Measurements from ENCODE around the gene NDE1.
"Not testable (repeated sequence)": the region's sequence is repeated elsewhere in the genome, so short reads cannot be mapped to it uniquely, and the experiment has no call there.

The NDE1 gene

DNA sequence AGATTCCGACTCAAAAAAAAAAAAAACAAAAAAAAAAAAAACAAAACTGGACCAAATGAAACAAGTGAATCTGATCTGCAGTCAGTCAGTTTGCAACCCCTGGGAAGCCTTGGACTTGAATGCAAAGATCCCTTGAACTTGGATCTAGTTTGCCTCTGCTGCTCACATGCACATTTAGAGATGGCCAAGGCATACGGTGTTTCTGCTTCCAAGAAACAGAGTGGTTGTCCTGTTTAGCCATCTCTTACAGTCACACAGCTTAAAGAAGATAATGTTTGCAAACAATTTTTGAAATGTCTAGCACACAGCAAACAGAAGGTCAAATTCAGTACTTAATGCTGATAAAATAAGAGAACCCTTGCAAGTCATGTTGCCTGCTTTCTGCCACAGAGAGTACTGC lies 4.5 kb downstream of the NDE1 start:
- Histone ChIP-seq H3K27me3 (ENCODE audit: insufficient read depth, low read length) (no peaks in the 10 kb centered on the region), H3K4me1 (ENCODE audit: insufficient read depth, low read length, severe bottlenecking) (peaks cover 54% of the 10 kb centered on the region), H3K27ac (ENCODE audit: low read depth, low read length, poor library complexity, severe bottlenecking) (no peak overlapping the region), H3K79me2 (ENCODE audit: insufficient read depth, low read length) (peaks cover 74% of the 10 kb centered on the region), H2AFZ (ENCODE audit: low read length) (no peak overlapping the region), H3K9ac (ENCODE audit: low read length) (no peak overlapping the region), H4K20me1 (ENCODE audit: insufficient read depth, low read length) (no peaks in the 10 kb centered on the region), H3K4me3 (ENCODE audit: low read depth, low read length, poor library complexity, severe bottlenecking) (no peak overlapping the region), H3F3A (ENCODE audit: insufficient read depth, low read length) (no peaks in the 10 kb centered on the region), H3K4me2 (ENCODE audit: low read length) (no peak overlapping the region), H3K9me2 (ENCODE audit: low read depth, low read length) (no peaks in the 10 kb centered on the region), H3K9me3 (ENCODE audit: low read length) (no peaks in the 10 kb centered on the region), H3K36me3 (ENCODE audit: insufficient read depth, low read length) (peaks cover 32% of the 10 kb centered on the region)
- TF ChIP-seq EZH2 (IDR thresholded peaks at IDR 0.05; ENCODE audit: borderline replicate concordance, low read length), result no peak
- TF ChIP-seq, protein P1, sequence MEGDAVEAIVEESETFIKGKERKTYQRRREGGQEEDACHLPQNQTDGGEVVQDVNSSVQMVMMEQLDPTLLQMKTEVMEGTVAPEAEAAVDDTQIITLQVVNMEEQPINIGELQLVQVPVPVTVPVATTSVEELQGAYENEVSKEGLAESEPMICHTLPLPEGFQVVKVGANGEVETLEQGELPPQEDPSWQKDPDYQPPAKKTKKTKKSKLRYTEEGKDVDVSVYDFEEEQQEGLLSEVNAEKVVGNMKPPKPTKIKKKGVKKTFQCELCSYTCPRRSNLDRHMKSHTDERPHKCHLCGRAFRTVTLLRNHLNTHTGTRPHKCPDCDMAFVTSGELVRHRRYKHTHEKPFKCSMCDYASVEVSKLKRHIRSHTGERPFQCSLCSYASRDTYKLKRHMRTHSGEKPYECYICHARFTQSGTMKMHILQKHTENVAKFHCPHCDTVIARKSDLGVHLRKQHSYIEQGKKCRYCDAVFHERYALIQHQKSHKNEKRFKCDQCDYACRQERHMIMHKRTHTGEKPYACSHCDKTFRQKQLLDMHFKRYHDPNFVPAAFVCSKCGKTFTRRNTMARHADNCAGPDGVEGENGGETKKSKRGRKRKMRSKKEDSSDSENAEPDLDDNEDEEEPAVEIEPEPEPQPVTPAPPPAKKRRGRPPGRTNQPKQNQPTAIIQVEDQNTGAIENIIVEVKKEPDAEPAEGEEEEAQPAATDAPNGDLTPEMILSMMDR (IDR thresholded peaks at IDR 0.05; ENCODE audit: low read length), result no peak

DNA sequence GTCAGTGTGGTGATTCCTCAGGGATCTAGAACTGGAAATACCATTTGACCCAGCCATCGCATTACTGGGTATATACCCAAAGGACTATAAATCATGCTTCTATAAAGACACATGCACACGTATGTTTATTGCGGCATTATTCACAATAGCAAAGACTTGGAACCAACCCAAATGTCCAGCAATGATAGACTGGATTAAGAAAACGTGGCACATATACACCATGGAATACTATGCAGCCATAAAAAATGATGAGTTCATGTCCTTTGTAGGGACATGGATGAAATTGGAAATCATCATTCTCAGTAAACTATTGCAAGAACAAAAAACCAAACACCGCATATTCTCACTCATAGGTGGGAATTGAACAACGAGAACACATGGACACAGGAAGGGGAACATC lies 5.5 kb downstream of the NDE1 start:
- H3F3A ChIP-seq (ENCODE audit: insufficient read depth, low read length); H3K9me2 ChIP-seq (ENCODE audit: low read depth, low read length); H4K20me1 ChIP-seq (ENCODE audit: insufficient read depth, low read length); H3K4me3 ChIP-seq (ENCODE audit: low read depth, low read length, poor library complexity, severe bottlenecking); H3K27me3 ChIP-seq (ENCODE audit: insufficient read depth, low read length); H3K9ac ChIP-seq (ENCODE audit: low read length); H2AFZ ChIP-seq (ENCODE audit: low read length); H3K9me3 ChIP-seq (ENCODE audit: low read length); H3K4me2 ChIP-seq (ENCODE audit: low read length); H3K27ac ChIP-seq (ENCODE audit: low read depth, low read length, poor library complexity, severe bottlenecking): not testable (repeated sequence)
- Histone ChIP-seq H3K79me2 (ENCODE audit: insufficient read depth, low read length) (peaks cover 80% of the 10 kb centered on the region), H3K4me1 (ENCODE audit: insufficient read depth, low read length, severe bottlenecking) (peaks cover 51% of the 10 kb centered on the region), H3K36me3 (ENCODE audit: insufficient read depth, low read length) (peaks cover 40% of the 10 kb centered on the region)

DNA sequence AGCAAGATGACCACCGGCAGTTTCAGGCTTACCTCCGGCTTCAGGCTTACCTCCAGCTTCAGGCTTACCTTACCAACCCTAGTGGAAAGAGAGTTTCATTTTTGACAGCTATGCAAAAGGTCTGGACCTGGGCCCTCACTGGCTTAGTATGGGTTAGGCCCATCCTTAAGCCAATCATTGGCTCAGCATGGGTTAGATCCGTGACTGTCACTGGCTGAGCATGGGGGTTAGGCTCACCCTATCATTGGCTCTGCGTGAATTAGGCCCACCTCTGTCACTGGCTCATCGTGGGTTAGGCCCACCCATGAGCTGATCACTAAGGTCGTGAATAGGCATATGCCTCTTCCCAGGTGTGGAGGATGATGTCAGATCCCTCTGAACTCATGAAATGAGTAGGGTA lies 8.1 kb downstream of the NDE1 start:
- H3K4me1 ChIP-seq (ENCODE audit: insufficient read depth, low read length, severe bottlenecking), result peaks cover 31% of the 10 kb centered on the region
- TF ChIP-seq, protein P1 (IDR thresholded peaks at IDR 0.05; ENCODE audit: low read length), result no peak
- no peak for TF ChIP-seq EZH2 (IDR thresholded peaks at IDR 0.05; ENCODE audit: borderline replicate concordance, low read length)
- peak overlapping the region; percentile 77 for H3K27ac ChIP-seq (ENCODE audit: low read depth, low read length, poor library complexity, severe bottlenecking)
- no peak overlapping the region; the same call in 1 of the 2 replicates for H3K9ac ChIP-seq (ENCODE audit: low read length)
- H3K36me3 ChIP-seq (ENCODE audit: insufficient read depth, low read length), result peaks cover 46% of the 10 kb centered on the region
- H3K9me2 ChIP-seq (ENCODE audit: low read depth, low read length), result no peaks in the 10 kb centered on the region
- no peak overlapping the region for H3K4me3 ChIP-seq (ENCODE audit: low read depth, low read length, poor library complexity, severe bottlenecking)
- peak overlapping the region; percentile 22; the same call in 1 of the 2 replicates for H3K4me2 ChIP-seq (ENCODE audit: low read length)
- H3K27me3 ChIP-seq (ENCODE audit: insufficient read depth, low read length), result no peaks in the 10 kb centered on the region
- H3K79me2 ChIP-seq (ENCODE audit: insufficient read depth, low read length), result peaks cover 67% of the 10 kb centered on the region
- no peaks in the 10 kb centered on the region for H3F3A ChIP-seq (ENCODE audit: insufficient read depth, low read length)
- H3K9me3 ChIP-seq (ENCODE audit: low read length), result no peaks in the 10 kb centered on the region
- H4K20me1 ChIP-seq (ENCODE audit: insufficient read depth, low read length), result no peaks in the 10 kb centered on the region
- no peak overlapping the region for H2AFZ ChIP-seq (ENCODE audit: low read length)

GRCh38 chr16:15658556-15658955 lies 8.5 kb downstream of the NDE1 start:
- H4K20me1 ChIP-seq (ENCODE audit: insufficient read depth, low read length), result no peaks in the 10 kb centered on the region

More at GRCh38 chr16:15658556-15658955, 8.5 kb downstream of the NDE1 start:
- Histone ChIP-seq H3K27ac (ENCODE audit: low read depth, low read length, poor library complexity, severe bottlenecking) (peak overlapping the region; percentile 77), H3K36me3 (ENCODE audit: insufficient read depth, low read length) (peaks cover 46% of the 10 kb centered on the region), H3K4me1 (ENCODE audit: insufficient read depth, low read length, severe bottlenecking) (peaks cover 27% of the 10 kb centered on the region), H3K9ac (ENCODE audit: low read length) (no peak overlapping the region), H3K27me3 (ENCODE audit: insufficient read depth, low read length) (no peaks in the 10 kb centered on the region), H3K4me3 (ENCODE audit: low read depth, low read length, poor library complexity, severe bottlenecking) (peak overlapping the region; percentile 27), H3K79me2 (ENCODE audit: insufficient read depth, low read length) (peaks cover 63% of the 10 kb centered on the region), H3K9me3 (ENCODE audit: low read length) (no peaks in the 10 kb centered on the region), H3K9me2 (ENCODE audit: low read depth, low read length) (no peaks in the 10 kb centered on the region), H3K4me2 (ENCODE audit: low read length) (peak overlapping the region; percentile 46), H2AFZ (ENCODE audit: low read length) (no peak overlapping the region), H3F3A (ENCODE audit: insufficient read depth, low read length) (no peaks in the 10 kb centered on the region)
- TF ChIP-seq, protein P1 (IDR thresholded peaks at IDR 0.05; ENCODE audit: low read length), result no peak
- TF ChIP-seq EZH2 (IDR thresholded peaks at IDR 0.05; ENCODE audit: borderline replicate concordance, low read length), result no peak
